GM12878 (cell line): ENCODE results near the gene KLRC2. TPM values are rescaled to one million over a fixed set of nuclear protein-coding genes. Genes with fewer than 3 reads are reported as not detected.
A peak's percentile ranks its signal among the peaks of the same experiment; 100 is the strongest.

Source experiments
- ATAC-seq: fragments of 200-7000 bp; cut with Tn5 transposase; 3 replicates; pipeline ENCODE4 v1.9.1; 2020; ENCODE audit warnings: mild to moderate bottlenecking, moderate library complexity
- BruUV-seq: library from RNA; stranded (reverse); fragments of 400-500 nt; replicated peaks from 2 replicates; lab custom pipeline; 2021; lab: Mats Ljungman, UMichigan
- CTCF ChIA-PET: fragments of 300-600 bp; sonication (Branson Sonifier 250); formaldehyde crosslinking; extraction: SDS; loops from one replicate; lab custom pipeline; 2021; ENCODE audit warnings: inconsistent platforms; lab: Yijun Ruan, JAX
- POLR2A ChIA-PET: fragments of 350-600 bp; formaldehyde crosslinking; extraction: SDS; loops from one replicate; lab custom pipeline; 2021; ENCODE audit warnings: inconsistent platforms; lab: Charles Lee
- RAD21 ChIA-PET: fragments of 300-600 bp; sonication (Branson Sonifier 250); formaldehyde crosslinking; loops from one replicate; lab custom pipeline; 2023; ENCODE audit warnings: antibody characterized with exemption; ENCODE audit not compliant: unreplicated experiment; lab: Charles Lee
- SMC1A ChIA-PET: fragments of 300-600 bp; sonication (Branson Sonifier 250); formaldehyde crosslinking; loops from one replicate; lab custom pipeline; 2023; ENCODE audit not compliant: unreplicated experiment, uncharacterized antibody; lab: Charles Lee
- DNase-seq: peaks from one replicate; pipeline ENCODE4 v3.0.0-alpha.2; 2011; ENCODE audit warnings: low read depth, low spot score
- FAIRE-seq: peaks from 3 replicates; lab custom pipeline; 2011; peaks lifted over from hg19 to GRCh38; lab: Jason Lieb, UNC
- H2AFZ ChIP-seq: 2 replicates; pipeline ENCODE4 v1.6.0; 2011; ENCODE audit warnings: low read depth, low read length, control low read depth; ENCODE audit not compliant: control insufficient read depth
- H3K27ac ChIP-seq: 2 replicates; pipeline ENCODE4 v1.5.1; 2011; ENCODE audit warnings: control low read depth; ENCODE audit not compliant: control insufficient read depth, insufficient read depth
- H3K27me3 ChIP-seq, 2 experiments: replicated peaks in 1 of 2; 2 replicates each; pipeline versions ENCODE4 v1.6.0 to v1.6.1; 2011; ENCODE audit warnings: low read length in 1 of 2; ENCODE audit not compliant: control insufficient read depth in 2 of 2, insufficient read depth in 2 of 2
- H3K36me3 ChIP-seq, 2 experiments: 2 replicates each; pipeline ENCODE4 v1.5.1; 2011; ENCODE audit warnings: low read length in 1 of 2; ENCODE audit not compliant: control insufficient read depth in 2 of 2, insufficient read depth in 2 of 2
- H3K4me1 ChIP-seq: 2 replicates; pipeline ENCODE4 v1.6.1; 2011; ENCODE audit warnings: mild to moderate bottlenecking, low read length, moderate library complexity, mixed read lengths; ENCODE audit not compliant: control insufficient read depth, insufficient read depth
- H3K4me2 ChIP-seq: 2 replicates; pipeline ENCODE4 v1.6.0; 2011; ENCODE audit warnings: control low read depth; ENCODE audit not compliant: control insufficient read depth, insufficient read depth
- H3K4me3 ChIP-seq: fragments of 200-600 bp; sonication (generic); 2 replicates; pipeline ENCODE4 v1.5.1; 2016
- H3K79me2 ChIP-seq: 2 replicates; pipeline ENCODE4 v1.6.0; 2011; ENCODE audit warnings: low read length; ENCODE audit not compliant: control insufficient read depth, insufficient read depth
- H3K9ac ChIP-seq: 2 replicates; pipeline ENCODE4 v1.8.0; 2011; ENCODE audit warnings: low read length, control low read depth, mixed read lengths; ENCODE audit not compliant: control insufficient read depth, insufficient read depth
- H3K9me3 ChIP-seq: replicated peaks from 3 replicates; pipeline ENCODE4 v1.5.1; 2011; ENCODE audit warnings: mild to moderate bottlenecking, low read length; ENCODE audit not compliant: control insufficient read depth, insufficient read depth
- H4K20me1 ChIP-seq: 2 replicates; pipeline ENCODE4 v1.6.0; 2011; ENCODE audit not compliant: control insufficient read depth, insufficient read depth
- ATF7 ChIP-seq: fragments of 450-650 bp; IDR thresholded peaks from 2 replicates; pipeline ENCODE4 v1.6.1; 2016; ENCODE audit warnings: low read depth, mild to moderate bottlenecking
- CBFB ChIP-seq: IDR thresholded peaks from 2 replicates; pipeline ENCODE4 v1.6.1; 2016; ENCODE audit warnings: antibody characterized with exemption, low read depth
- CHD2 ChIP-seq: IDR thresholded peaks from 2 replicates; pipeline ENCODE4 v1.6.1; 2011; ENCODE audit warnings: low read depth, low read length, improper control_type of control experiment, borderline replicate concordance
- JUNB ChIP-seq: IDR thresholded peaks from 2 replicates; pipeline ENCODE4 v1.6.1; 2016; ENCODE audit warnings: antibody characterized with exemption, mild to moderate bottlenecking
- ZBTB4 ChIP-seq: fragments of 450-650 bp; formaldehyde crosslinking; IDR thresholded peaks from 2 replicates; pipeline ENCODE4 v1.4.0; 2022; ENCODE audit warnings: mild to moderate bottlenecking, moderate library complexity
- WGBS: methylation state at CpG from one replicate; pipeline ENCODE4 v1.1.6; 2016; ENCODE audit warnings: low lambda C conversion rate; ENCODE audit not compliant: insufficient replicate concordance, insufficient coverage; ENCODE audit errors: missing lambda C conversion rate; 5-methylcytosine and 5-hydroxymethylcytosine counted together
- in situ Hi-C: fragments of 300-500 bp; cut with MboI; formaldehyde crosslinking; loops from 9 replicates; pipeline ENCODE4 v1.14.3; 2018; ENCODE audit warnings: mixed read lengths
- intact Hi-C: fragments of 100-400 bp; cut with micrococcal nuclease; formaldehyde crosslinking; loops from one replicate; pipeline ENCODE4 v1.14.2; 2022; ENCODE audit not compliant: unreplicated experiment
- polyA plus RNA-seq, 11 experiments: library from polyadenylated mRNA; depleted of rRNA in 4 of 11; unstranded in 6 of 11; stranded (reverse) in 5 of 11; fragments of >200 nt; fragmentation: Nextera tagmentation in 4 of 11; fragmentation: Illumina TruSeq in 1 of 11; extraction: Ambion mirVana in 4 of 11; extraction: Trizol in 1 of 11; gene quantifications; 1 replicate in 1 of 11; 2 replicates in 10 of 11; pipeline versions ENCODE4 v1.2.1 to v1.2.3, GENCODE V29; 2011 to 2016; ENCODE audit warnings: inconsistent platforms in 2 of 11, missing spikeins in 2 of 11, low read depth in 1 of 11
- total RNA-seq, 4 experiments: library from RNA; depleted of rRNA in 3 of 4; stranded (reverse); fragments of >200 nt in 3 of 4; fragmentation: Illumina TruSeq in 1 of 4; extraction: Trizol in 1 of 4; gene quantifications; 2 replicates each; pipeline versions ENCODE4 v1.2.1 to v1.2.3, GENCODE V29; 2013 to 2021

KLRC2 gene
- total and polyA plus RNA-seq, 10 of the 15 experiments (the other 5 are each of a cell fraction or from before 2014, with no cell fraction given) = 0.15 to 0.40 (median 0.20) TPM; not detected in 5

GRCh38 chr12:10409392-10409791, 26.4 kb downstream of the KLRC2 start, which contains the start of gene KLRC4:
Gene KLRC4 (minus strand): TSS chr12:10409757. CDS start chr12:10409575, 182 bp downstream.
- H3K4me1 ChIP-seq = no peaks in the 10 kb centered on the region; the same call in 1 of the 2 replicates
- H3K9ac ChIP-seq = no peak within 1 kb of the TSS
- ChIA-PET CTCF (interaction anchor here (0.7 to 3.2 kb wide), 2 partner anchors 16 to 79 kb away, joined by 3 to 13 read pairs; no protein-coding TSS in a partner anchor), SMC1A (interaction anchor here (1.0 to 3.9 kb wide), 3 partner anchors 12 to 42 kb away, joined by 3 to 21 read pairs (median 17); no protein-coding TSS in a partner anchor), RAD21 (interaction anchor here (5.1 kb wide), 1 partner anchor 44 kb away, joined by 31 read pairs; no protein-coding TSS in a partner anchor), POLR2A (no interaction called here)
- intact Hi-C loops = no loop called here
- H3K79me2 ChIP-seq = no peaks in the 10 kb centered on the region
- peak; percentile 87 for TF ChIP-seq JUNB
- no peak for TF ChIP-seq CBFB
- TF ChIP-seq ZBTB4 (CRISPR knock-in tag) = no peak
- TF ChIP-seq CHD2 = no peak
- TF ChIP-seq ATF7 = no peak
- H3K9me3 ChIP-seq = no peaks in the 10 kb centered on the region
- DNase-seq (no peak), FAIRE-seq (no peak), ATAC-seq (peak; percentile 51)
- in situ Hi-C loops = no loop called here
- H3K36me3 ChIP-seq = no peaks in the 10 kb centered on the region
- no peak within 1 kb of the TSS for H3K27ac ChIP-seq
- no peak within 1 kb of the TSS for H3K4me2 ChIP-seq
- BruUV-seq = no TSS peak
- no peak within 1 kb of the TSS for H3K4me3 ChIP-seq
- no peak within 1 kb of the TSS for H2AFZ ChIP-seq
- no peaks in the 10 kb centered on the region for H3K27me3 ChIP-seq
- H4K20me1 ChIP-seq = no peaks in the 10 kb centered on the region
- 0% methylated on average over 1 of the region's 1 CpG for whole genome bisulfite sequencing
